22Rv1 (cell line): Measurements from ENCODE around the gene CLCN3.

Experiments used
- CTCF ChIP-seq: fragments of 450-650 bp; IDR thresholded peaks from 2 replicates; pipeline ENCODE4 v1.5.1; 2017; ENCODE audit warnings: mild to moderate bottlenecking
- ZFX ChIP-seq: fragments of 450-650 bp; IDR thresholded peaks from 2 replicates; pipeline ENCODE4 v1.6.1; 2017; ENCODE audit warnings: antibody characterized with exemption, borderline replicate concordance

GRCh38 chr4:169593050-169593560 lies 27.3 kb upstream of the CLCN3 start:
- no peak for TF ChIP-seq CTCF
- no peak for TF ChIP-seq ZFX
